CD4-positive, alpha-beta T cell treated with Interleukin-4 for 1 hour (primary cell): ENCODE measurements around the gene PLD6.

ENCODE experiments used
- DNase-seq, 2 donors: peaks; one replicate each; pipeline ENCODE4 v3.0.0-alpha.2; 2020 to 2022

Gene PLD6

DNA sequence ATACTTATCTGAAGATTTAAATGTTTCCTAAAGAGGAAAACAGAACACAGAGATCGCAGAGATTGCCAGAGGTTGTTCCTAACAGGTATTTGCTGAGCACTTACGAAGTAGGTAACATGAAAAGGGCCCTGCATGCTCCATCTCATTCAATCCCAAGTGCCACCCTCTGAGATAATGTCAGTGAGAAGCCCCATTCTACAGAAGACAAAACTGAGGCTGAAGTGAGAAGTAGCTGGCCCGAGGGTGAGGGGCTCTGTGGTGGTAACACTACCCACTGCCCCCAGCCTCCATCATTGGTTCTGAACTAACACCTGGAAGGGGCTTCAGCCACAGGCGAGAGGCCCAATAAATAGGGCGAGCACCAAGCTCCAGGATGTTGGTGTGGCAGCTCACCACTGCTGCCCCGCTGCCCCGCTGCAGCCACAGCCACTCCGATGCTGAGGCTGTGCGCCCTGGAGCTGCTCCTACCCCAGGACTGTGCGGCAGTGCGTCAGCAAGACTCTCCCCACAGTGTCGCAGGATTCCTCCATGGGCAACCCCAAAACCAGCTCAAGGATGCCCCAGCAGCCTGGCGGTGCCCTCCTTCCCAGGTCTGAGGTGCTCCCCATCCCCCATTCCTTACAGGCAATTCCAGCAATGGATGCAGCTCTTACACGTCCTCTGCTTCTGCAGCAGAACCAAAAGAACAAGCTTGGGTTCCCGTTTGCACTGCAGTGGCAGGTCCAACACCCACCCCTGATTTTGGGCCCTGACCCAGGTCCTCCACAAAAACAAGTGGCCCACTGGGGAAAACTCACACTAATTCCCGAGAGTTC, 20.5 kb upstream of the PLD6 start:
- no peak for DNase-seq

DNA sequence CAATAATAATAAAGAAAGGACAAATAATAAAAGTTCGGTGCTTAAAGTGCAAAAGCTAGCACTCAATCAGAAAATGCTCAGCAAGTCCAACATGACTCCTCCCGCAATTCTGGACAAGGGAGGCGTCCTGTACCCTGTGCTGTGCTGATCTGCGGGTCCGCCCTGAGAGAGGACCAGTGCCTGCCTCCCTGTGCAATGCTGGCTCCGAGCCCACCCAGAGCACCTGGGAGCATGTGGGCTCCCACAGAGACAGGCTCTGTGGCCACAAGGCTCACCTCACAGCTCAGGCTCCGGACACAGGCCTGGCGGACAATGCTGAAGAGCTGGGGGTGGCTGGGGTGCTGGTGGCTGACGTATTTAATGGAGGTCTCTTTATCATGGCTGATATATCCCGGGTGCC, 19.8 kb upstream of the PLD6 start:
- DNase-seq, result no peak

DNA sequence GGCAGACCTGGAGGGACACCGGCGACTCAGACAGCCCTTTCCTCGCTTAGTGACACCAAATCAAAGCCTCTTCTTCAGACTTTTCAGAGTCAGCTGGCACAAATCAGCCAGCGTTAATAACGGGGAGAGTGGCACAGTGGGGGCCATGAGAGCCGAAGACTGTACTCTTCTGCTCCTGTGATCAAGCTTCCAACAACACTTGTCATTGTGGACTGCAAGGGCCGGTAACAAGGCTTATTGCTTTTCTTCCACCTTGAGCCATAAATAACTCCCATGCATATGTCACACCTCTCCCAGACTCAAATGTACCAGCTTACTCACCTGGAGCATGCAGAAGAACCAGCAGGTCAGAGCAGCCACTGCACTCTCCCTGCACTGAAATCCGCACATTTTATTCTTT, 18.0 kb upstream of the PLD6 start:
- no peak for DNase-seq

DNA sequence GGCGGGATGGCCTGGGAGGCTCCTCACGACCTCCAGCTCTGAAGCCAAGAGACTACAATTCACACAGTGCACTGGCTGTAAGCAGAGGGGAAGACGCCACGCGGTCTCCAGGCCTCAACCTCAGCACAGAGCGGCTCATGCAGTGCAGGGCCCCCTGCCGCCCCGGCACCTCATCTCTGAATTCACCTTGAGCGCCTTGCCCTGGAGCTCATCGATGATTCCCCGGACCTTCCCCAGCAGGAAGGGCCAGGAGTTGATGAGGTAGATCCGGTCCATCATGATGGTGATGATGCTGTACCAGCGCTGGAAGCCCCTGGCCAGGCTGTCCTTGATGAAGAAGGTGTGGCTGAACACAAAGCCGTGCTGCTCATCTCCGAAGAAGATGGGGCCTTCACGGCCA, 17.6 kb upstream of the PLD6 start:
- DNase-seq, result no peak

DNA sequence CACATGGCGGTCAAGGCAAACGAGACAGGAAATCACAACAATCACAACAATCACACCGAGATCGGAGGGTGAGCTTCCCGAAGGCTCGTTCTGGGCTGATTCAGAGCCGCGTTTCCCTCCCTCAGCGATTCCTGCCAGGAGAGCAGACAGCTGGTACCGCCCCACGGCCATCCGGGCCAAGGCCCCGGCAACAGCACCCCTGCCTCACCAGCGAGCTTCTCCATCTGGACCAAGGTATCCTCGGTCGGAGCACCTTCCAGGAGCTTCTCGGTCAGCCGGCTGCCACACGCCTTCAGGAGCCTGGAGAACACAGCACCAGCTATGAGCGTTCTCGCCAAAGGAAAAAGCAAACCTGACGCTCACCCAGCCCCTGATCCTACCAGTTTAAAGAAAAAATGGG, 15.2 kb upstream of the PLD6 start:
- DNase-seq, result no peak

DNA sequence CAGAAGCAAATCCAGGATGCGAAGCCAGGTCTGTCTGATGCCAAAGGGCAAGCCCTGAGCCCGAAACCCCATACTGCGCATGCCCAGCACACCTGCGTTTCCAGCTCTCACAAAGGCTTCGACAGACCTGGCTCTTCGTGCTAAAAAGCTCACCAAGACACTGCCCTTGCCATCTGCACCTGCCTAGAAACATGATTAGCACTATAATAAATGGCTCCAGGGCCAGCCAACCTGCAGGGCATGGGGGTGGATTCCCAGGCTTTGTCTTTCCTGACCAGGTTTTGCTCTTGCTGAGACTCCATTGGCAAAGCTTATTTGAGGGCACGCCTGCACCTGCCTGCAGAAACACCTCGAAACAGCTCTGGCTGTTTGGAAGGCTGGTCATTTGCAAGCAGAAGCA, 14.4 kb upstream of the PLD6 start:
- DNase-seq, result no peak

DNA sequence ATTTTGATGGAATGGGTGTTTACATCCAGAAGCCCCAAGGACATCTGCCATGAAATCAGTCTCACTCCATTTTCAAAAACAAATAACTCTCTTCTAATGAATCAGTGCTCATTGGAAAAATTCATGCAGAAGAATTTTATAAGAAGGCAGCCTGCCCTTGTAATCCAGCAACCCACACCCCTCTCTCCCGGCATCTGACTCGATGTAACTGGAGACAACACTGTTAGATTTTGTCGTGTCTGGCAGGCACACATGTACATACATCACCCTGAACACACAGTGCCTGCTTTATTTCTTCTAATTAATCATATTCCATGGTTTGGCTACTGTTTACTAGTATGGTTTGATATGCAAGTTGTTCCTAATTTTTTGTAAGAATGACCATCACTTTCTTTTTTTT, 11.9 kb upstream of the PLD6 start:
- DNase-seq, result no peak

DNA sequence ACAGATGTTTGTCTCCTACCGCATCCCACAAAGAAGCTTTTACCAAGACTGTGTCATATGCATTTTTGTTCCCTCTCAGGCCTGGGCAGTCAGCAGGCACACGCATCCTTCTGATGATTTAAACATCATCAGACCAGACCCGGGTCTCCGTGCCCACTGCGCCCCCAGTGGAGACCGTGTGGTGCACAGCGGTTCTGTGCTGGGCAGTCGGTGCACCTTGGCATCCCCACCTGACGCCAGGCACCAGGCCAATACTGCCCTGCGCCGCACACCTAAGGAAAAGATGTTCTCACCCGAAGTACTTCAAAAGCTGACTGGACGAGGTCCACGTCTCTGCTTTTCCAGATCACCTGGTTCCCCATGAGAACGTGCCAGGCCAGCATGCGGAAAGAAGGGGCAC, 10.6 kb upstream of the PLD6 start:
- DNase-seq, result no peak

DNA sequence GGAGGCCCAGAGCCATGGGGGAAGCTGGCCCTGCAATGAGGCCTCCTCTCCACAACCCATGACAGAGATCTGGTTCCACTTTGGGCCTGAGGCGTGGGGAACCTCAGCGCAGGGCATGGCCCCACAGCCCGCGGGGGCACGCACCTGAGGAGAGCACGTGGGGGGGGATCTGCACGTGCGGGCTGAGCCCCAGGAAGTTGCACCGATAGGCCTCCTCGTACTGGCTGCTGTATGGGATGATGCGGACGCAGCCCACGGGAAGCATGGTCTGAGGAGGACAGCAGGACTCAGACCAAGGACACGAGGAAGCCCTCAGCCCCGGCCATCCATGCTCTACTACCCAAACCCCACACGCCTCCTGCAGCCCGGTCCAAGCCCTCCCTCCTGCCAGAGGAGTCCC, 10.1 kb upstream of the PLD6 start:
- DNase-seq, result no peak

DNA sequence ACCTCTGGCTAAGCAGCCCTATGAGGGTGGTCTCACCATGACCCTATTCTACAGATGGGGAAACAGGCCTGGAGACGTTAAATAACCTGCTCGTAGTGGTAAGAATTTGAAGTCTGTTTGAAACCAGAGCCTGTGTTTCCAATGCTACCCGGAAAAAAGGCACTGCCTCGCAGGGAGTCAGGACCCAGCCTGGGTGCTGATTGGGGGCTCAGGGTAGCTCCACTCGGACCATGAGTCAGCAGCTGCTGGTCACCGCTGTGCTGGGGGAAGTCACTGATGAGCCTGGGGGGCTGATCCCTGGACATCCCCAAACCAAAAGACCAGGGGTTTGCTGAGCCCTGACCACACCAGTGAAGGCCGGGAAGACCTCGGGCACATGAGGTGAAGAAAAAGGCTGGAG, 9.4 kb upstream of the PLD6 start:
- DNase-seq, result no peak

DNA sequence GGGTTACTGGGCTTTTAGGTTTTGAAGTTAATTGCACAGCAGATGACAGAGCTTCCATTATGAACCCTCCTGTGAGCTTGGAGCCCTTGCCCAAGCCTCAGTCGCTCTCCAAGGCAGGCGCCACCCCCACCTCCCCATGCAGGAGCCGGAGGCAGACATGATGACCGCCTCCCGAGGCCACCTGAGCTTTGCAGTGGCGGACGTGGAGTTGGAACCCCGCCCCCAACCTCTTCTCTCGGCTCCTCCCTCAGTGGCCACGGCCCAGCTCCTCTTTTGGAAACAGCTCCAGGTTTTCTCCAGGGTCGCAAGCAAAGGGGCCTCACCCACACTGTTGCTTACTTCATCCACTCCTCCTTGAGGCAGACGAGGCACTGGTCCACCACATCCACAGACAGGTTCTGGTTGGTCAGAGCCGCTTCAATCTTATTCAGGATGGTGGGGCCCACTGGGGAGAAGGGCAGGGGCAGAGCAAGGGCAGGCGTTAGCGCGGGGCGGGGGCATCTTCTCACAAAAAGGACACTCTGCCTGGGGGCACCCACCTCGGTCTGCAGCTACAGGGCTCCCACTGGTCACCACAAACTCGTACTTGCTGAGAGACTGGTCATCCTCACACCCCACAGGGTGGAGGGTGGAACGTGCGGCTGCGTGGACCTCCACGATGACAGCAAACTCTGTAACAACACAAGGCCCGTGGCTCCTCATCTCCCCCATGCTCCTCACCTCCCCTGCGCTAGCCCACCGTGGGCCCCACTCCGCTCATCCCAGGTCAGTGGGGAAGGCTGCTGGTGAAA, 8.7 kb upstream of the PLD6 start:
- no peak for DNase-seq

DNA sequence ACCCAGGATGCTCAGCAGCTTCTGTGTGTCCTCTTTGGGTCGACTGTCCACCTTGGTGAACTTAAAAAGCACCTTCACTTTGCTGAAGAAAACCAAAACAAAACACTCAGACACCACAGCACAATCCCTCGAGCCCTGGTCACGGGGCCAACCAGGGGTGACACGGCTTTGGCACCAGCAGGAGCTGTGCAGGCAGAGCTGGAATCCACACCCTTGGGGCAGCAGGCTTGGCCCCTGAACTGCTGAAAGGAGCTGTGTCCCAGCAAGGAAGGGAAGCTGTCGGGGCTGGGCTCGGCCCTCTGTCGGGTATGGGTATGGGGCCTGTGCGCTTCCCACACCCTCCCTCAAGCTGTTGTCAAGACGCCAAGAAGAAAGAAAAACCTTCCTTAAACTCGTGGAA, 7.6 kb upstream of the PLD6 start:
- DNase-seq, result no peak

DNA sequence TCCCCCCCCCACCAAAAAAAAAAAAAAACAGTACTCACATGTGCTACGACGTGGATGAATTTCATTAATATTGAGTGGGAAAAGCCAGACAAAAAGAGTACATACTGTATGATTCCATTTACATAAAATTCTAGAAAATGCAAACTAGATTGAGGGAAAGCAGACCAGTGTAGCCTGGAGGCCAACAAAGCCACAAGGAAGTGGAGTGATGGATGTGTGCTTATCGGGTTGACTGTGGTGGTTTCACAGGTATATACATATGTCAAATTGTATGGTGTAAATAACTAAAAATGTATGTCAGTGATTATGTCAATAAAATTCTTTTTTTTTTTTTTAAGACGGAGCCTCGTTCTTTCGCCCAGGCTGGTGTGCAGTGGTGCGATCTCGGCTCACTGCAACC, 1.9 kb upstream of the PLD6 start:
- no peak for DNase-seq

DNA sequence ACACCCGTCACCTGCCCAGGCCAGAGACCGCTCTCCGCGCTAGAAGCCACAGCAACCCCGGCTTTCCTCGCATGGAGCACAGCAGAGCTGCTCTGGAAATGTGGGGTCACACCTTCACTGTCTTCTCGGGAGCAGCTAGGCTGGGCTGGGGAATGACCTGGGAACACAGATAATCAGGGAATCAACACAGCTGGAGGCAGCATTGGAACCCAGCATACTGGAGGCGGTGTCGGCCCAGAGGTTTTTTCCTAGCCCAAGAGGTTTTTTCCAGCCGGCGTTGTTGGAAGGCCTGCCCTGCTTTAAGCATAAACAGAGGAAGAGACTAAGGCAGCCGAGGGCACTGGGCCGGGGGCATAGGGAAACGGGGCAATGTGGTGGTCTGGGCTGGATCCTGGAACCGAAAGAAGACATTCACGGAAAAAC, 791 bp upstream of the PLD6 start:
- DNase-seq, result no peak

DNA sequence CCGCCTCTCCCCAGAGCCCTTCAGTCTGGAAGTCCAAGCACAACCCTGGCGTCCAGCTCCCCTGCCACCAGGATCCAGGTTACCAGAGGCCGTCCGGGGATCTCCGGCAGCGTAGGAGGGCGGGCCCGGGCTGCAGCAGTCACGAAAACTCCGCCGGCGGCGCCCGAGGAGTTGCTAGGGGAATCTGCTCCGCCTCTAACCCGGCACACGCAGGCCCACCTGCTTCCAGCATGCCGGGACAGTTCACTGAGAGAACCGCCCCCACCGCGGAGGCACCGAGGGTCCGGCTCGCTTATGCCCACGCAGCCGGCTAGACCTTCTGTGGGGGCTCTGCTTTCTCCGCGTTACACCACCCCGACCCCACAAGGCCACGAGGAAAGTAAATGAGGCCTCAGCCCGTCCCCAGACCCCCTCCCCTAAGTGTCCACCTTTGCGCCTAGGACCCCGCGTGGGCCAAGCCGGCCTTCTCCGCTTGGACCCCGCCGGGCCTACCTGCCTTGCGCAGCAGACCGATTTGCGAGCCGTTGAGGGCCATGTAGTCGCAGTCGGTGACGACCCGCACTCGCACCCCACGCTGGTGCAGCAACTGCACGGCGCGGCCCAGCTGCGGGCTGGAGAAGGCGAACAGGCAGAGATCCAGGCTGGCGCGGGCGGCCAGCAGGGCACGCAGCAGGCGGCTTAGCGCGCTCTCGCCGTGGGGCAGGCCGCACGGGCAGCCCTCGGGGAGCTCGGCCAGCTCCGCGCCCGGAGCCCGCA, 587 bp downstream of the PLD6 start:
- peak; percentile 45 to 48 for DNase-seq

DNA sequence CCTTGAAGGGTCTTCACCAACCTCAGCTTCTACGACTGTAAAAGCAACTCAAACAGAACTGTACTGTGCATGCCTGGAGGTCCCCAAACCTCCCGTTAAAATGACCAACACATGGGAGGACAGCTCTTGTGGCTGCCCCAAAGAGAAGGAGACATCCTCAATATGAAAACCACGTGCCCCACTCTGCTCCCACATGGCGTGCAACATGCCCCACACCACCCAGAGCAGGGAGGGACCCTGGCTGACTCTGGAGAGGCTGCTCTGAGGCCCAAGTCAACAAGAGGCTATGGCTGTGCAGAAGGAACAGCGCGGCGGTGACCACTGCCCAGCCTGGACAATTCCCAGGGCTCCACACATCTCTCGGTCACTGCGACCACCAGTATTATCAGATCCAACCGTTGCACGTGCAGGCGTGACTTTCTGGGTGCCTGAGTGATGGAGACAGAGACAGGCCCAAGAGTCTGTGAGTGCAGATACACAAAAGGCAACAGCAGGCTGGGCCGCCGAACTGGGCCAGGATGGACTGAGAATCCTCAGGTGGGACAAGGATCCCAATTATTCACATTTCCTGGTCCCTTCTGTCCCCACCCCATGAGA, 1.4 kb downstream of the PLD6 start:
- no peak for DNase-seq

DNA sequence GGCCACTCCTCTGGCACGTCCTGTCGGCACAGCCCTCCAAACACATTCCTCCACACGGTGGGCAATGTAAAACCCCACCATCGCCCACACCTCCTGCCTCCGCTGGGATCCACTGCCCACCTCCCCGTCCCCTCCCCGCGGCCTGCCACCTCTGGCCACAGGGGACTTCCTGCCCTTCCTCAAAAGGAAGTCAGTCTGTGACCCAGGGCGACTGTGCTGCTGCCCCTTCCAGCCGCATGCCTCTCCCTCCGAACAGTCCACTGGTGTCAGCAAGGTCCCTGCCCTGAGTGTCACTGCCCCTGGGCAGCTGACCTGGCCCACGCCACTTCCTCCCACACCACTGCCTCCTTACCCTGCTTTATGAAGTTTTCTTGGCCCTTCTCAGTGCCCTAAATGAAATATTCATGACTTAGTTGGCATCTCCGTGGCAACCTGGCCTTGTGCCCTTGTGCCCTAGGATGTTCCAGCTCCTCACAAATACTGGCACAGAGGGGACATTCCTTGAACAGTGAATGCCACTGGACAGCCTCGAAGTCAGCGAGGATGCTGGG, 2.0 kb downstream of the PLD6 start:
- no peak for DNase-seq

DNA sequence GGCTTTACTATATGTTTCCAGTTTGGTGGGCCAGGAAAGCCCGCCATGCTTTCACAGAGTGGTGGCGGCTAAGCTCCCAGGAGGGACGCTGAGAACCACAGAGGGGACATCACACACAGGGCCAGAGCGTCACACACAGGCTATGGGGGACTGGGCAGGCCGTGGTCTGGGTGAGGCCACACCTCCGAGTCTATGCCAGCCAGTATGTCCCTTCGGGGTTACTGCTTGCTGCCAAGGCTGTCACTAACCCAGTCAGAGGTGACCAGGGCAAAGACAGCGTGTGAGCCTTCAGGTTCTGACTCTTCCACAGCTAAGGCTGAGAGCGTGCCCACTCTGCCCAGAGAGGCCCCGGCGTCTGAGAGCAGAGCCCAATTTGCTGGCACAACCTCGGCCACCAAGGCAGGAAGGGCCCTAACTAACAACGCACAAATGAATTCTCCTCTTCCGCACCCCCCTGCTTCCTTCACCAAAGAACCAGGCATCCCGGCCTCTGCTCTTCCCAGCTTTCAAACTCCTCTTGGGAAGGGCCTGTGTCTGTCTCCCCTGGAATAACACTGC, 2.9 kb downstream of the PLD6 start:
- DNase-seq, result no peak

DNA sequence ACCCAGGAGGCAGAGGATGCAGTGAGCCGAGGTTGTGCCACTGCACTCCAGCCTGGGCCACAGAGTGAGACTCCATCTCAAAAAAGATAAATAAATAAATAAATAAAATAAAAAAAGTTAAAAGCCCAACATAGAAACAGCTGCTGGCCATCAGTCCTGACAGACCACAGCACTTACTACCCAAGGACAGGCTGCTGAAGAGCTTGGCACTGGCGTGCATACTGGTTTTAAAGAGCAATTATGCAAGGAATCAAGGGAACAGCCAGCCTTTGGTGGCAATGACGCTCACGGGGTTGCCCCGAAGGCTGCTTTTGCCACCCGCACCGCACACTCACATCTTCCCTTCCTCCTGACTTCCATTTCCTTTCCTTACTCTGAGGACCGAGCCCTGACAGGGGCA, 4.2 kb downstream of the PLD6 start:
- no peak for DNase-seq

DNA sequence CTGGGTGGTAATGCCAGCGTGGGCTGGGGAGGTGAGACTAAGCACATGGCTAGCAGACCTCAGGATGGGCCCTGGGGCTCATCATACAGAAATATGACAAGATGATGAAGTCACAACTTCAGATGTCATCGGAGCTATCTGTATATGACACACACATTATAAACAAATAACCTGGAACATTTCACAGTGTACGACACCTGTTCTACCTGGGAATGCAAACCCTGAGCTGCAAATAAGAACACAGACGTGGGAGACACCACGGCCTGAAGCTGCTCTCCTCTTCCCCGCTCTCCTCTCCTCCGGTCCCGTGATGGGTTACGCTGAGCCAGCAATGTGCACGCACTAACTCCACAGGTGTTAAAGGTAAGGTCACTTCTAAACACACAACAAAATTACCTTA, 4.9 kb downstream of the PLD6 start:
- no peak for DNase-seq

DNA sequence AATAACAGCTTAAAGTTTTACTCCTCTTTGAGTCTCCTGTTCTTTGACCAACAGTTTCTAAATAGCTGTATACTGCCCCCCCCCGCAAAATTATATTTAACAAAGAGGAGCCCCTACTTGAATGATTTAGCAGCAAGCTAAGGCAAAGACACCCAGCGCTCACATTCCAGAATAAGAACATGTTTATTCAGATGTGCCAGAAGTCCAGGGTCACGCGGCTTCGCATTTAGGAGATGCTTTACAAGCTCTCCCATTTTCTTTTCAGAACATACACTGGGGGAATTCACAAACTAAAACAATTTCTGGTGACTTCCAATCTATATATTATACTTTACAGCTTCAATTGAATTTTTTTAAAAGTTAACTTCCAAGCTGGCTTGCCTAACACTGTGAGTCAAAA, 5.3 kb downstream of the PLD6 start:
- DNase-seq, result no peak

DNA sequence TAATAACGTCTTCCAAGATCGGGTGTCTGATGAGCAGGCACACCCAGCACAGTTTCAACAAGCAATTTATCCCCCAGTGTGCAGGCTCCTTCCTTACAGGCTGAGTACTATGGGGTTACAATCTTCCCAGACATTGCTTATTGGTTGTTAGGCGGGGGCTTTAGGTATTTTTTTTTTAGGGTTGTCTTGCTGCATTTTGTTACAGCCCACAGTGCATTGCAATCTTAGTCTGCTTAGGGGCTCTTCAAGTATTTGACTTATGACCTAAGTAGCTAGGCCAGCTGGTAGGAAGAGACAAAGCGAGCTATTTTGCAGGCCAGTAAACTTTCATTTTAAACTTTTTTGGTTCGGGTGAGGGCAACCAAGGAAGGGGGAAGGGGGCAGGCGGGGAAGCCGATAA, 5.8 kb downstream of the PLD6 start:
- no peak for DNase-seq

DNA sequence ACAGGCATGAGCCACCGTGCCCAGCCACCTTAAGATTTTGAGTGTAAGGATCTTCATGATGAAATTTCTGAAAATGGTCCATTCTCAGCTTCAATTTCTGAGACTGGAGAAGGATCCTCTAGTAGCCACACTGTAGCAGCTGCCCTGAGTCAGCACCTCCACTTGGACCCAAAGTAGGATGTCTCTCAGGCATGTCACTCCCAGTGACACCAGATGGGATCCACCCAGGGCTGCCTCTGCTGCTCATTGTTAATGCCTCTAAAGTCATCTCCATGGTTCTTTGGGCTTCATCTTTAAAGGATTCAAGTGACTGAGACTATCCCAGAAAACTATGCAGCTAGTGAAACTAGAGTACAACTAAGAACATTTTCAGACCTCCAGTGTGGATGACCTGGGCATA, 7.9 kb downstream of the PLD6 start:
- no peak for DNase-seq
